ENCODE measurements around the gene TUBE1. TPM values are rescaled to one million over a fixed set of nuclear protein-coding genes. Genes with fewer than 3 reads are reported as not detected.

TUBE1 gene
- total RNA-seq, 2 donors from 2014 or later, result 7.1 to 14.9 TPM

- Histone ChIP-seq H3K27me3 (no peaks in the 10 kb centered on the region), H3K4me3 (no peak overlapping the region), H3K9ac (ENCODE audit: low read depth in 2 of 2, low read length in 2 of 2) (no peak overlapping the region), H3K9me3 (no peaks in the 10 kb centered on the region), H3K27ac (no peak overlapping the region), H3K4me1 (no peaks in the 10 kb centered on the region), H3K36me3 (no peaks in the 10 kb centered on the region)
- DNase-seq, result no peak
- intact Hi-C loops (cut with DNase I), result no loop called here
- TF ChIP-seq CTCF (IDR thresholded peaks at IDR 0.05), result no peak
Measured at GRCh38 chr6:112022749-112023148, 64.5 kb downstream of the TUBE1 start.

DNA sequence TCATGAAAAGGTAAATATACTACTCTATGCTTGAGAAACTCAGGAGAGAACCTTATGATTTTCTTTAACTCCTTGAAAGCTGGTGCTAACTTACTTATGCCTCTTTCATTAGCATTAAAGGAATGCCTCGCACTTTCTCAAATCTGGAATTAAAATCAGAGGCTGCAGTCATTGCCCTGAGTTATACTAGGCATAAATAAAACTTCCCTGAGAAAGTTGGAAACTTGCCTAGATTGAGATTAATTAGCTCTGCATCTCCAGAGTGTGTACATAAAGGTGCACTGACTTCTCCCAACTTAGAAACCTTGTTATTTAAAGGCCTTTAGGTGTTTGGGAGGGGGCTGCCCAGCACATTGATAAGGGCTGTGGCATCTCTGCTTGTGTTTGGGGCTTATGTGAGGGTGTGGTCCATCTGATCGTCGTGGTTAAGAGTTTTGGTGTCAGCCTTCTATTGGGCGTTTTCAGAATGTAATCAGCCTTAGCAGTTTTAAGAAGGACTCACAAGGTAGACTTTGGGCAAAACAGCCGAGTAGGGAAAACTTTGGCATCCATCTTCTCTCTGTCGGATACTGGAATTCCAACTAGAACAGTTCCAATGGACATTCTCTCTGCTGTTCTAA, 65.5 kb downstream of the TUBE1 start:
- Histone ChIP-seq H3K27ac (no peak overlapping the region), H3K4me1 (no peaks in the 10 kb centered on the region), H3K36me3 (no peaks in the 10 kb centered on the region), H3K9ac (ENCODE audit: low read depth in 2 of 2, low read length in 2 of 2) (no peak overlapping the region), H3K27me3 (no peaks in the 10 kb centered on the region), H3K9me3 (no peaks in the 10 kb centered on the region), H3K4me3 (no peak overlapping the region)
- no peak for DNase-seq
- TF ChIP-seq CTCF (IDR thresholded peaks at IDR 0.05), result no peak
- intact Hi-C loops (cut with DNase I), result no loop called here

Other genes with a start within 250 kb of the TUBE1 start
- 10 to 100 TPM; 11.3 to 21.5 TPM for gene FYN, start 214.0 kb downstream of the TUBE1 start, total RNA-seq
- gene CCN6, start 33.4 kb downstream of the TUBE1 start, total RNA-seq, result not detected
- 1 to 10 TPM; 1.3 to 4.9 TPM for gene FAM229B, start 109 bp upstream of the TUBE1 start, total RNA-seq
- gene LAMA4, start 167.1 kb upstream of the TUBE1 start, total RNA-seq, result 10 to 100 TPM; 15.8 to 35.1 TPM